H1 (cell line): ENCODE results near the gene IL13. TPM values are rescaled to one million over a fixed set of nuclear protein-coding genes. Genes with fewer than 3 reads are reported as not detected.

Experiments
- CTCF ChIA-PET: fragments of 300-600 bp; sonication (Branson Sonifier 250); formaldehyde crosslinking; loops from one replicate; lab custom pipeline; 2021; ENCODE audit not compliant: partially characterized antibody; lab: Charles Lee
- POLR2A ChIA-PET: fragments of 300-600 bp; sonication (Branson Sonifier 250); formaldehyde crosslinking; loops from one replicate; lab custom pipeline; 2021; ENCODE audit warnings: inconsistent platforms; ENCODE audit not compliant: partially characterized antibody; lab: Charles Lee
- DNase-seq, 2 experiments: peaks; one replicate each; pipeline versions ENCODE4 v3.0.0 to v3.0.0-alpha.2; 2010 to 2022; ENCODE audit warnings: low spot score in 2 of 2, low read depth in 1 of 2, mixed read lengths in 1 of 2
- FAIRE-seq: peaks from 2 replicates; lab custom pipeline; 2011; peaks lifted over from hg19 to GRCh38; lab: Jason Lieb, UNC
- H2AFZ ChIP-seq: 2 replicates; pipeline ENCODE4 v1.8.1; 2012; ENCODE audit warnings: low read length, inconsistent platforms
- H2AK5ac ChIP-seq: 2 replicates; pipeline ENCODE4 v1.6.1; 2013; ENCODE audit warnings: low read depth, low read length
- H2BK120ac ChIP-seq: replicated peaks from 2 replicates; pipeline ENCODE3; 2013; ENCODE audit warnings: low read depth, low read length, inconsistent platforms
- H2BK12ac ChIP-seq: 2 replicates; pipeline ENCODE4 v1.6.1; 2013; ENCODE audit warnings: low read depth, low read length
- H2BK15ac ChIP-seq: 2 replicates; pipeline ENCODE4 v1.6.1; 2013; ENCODE audit warnings: low read length
- H2BK20ac ChIP-seq: 2 replicates; pipeline ENCODE4 v1.6.1; 2013; ENCODE audit warnings: low read length
- H2BK5ac ChIP-seq: 2 replicates; pipeline ENCODE4 v1.6.1; 2013; ENCODE audit warnings: low read depth, low read length
- H3K14ac ChIP-seq: 2 replicates; pipeline ENCODE4 v1.6.1; 2013; ENCODE audit warnings: inconsistent platforms; ENCODE audit not compliant: insufficient read length
- H3K18ac ChIP-seq: 2 replicates; pipeline ENCODE4 v1.6.1; 2013; ENCODE audit warnings: low read length; ENCODE audit errors: extremely low read depth
- H3K23ac ChIP-seq: 2 replicates; pipeline ENCODE4 v1.6.1; 2013; ENCODE audit warnings: inconsistent platforms; ENCODE audit not compliant: insufficient read length
- H3K23me2 ChIP-seq: 2 replicates; pipeline ENCODE4 v1.6.1; 2013; ENCODE audit warnings: low read depth, low read length
- H3K27ac ChIP-seq: 2 replicates; pipeline ENCODE4 v1.6.1; 2011; ENCODE audit warnings: low read depth, low read length, inconsistent platforms
- H3K27me3 ChIP-seq, 4 experiments: replicated peaks in 1 of 4; 1 replicate in 1 of 4; 2 replicates in 3 of 4; pipeline versions ENCODE4 v1.6.1 to v1.8.1; 2011 to 2013; ENCODE audit warnings: low read length in 3 of 4, mild to moderate bottlenecking in 3 of 4, inconsistent platforms in 2 of 4, mixed read lengths in 2 of 4, moderate library complexity in 1 of 4; ENCODE audit not compliant: control insufficient read depth in 3 of 4, insufficient read depth in 3 of 4; ENCODE audit errors: extremely low read depth in 1 of 4
- H3K36me3 ChIP-seq, 4 experiments: 2 replicates each; pipeline versions ENCODE4 v1.6.1 to v1.8.1; 2011 to 2013; ENCODE audit warnings: mild to moderate bottlenecking in 4 of 4, low read length in 3 of 4, moderate library complexity in 2 of 4, control low read depth in 1 of 4, inconsistent platforms in 1 of 4; ENCODE audit not compliant: insufficient read depth in 4 of 4, control insufficient read depth in 2 of 4
- H3K4ac ChIP-seq: replicated peaks from 2 replicates; pipeline ENCODE3; 2013; ENCODE audit warnings: low read length, low read depth, mixed read lengths, inconsistent platforms; ENCODE audit not compliant: insufficient read length
- H3K4me1 ChIP-seq, 4 experiments: replicated peaks in 1 of 4; 1 replicate in 1 of 4; 2 replicates in 3 of 4; pipeline versions ENCODE4 v1.6.1 to v1.8.1; 2011 to 2013; ENCODE audit warnings: low read length in 3 of 4, inconsistent platforms in 2 of 4, mixed read lengths in 1 of 4; ENCODE audit not compliant: insufficient read depth in 4 of 4, control insufficient read depth in 3 of 4
- H3K4me2 ChIP-seq, 2 experiments: 2 replicates each; pipeline versions ENCODE4 v1.6.1 to v1.8.1; 2011 to 2013; ENCODE audit warnings: low read depth in 2 of 2, low read length in 2 of 2, control low read depth in 1 of 2, inconsistent platforms in 1 of 2, mild to moderate bottlenecking in 1 of 2; ENCODE audit not compliant: insufficient read depth in 1 of 2
- H3K4me3 ChIP-seq, 4 experiments: fragments of 200-600, 300-600 bp in 1 of 4; sonication (generic), shearing (Covaris generic), sonication (Bioruptor Twin) in 1 of 4; 2 replicates each; pipeline versions ENCODE4 v1.5.1 to v1.8.1; 2011 to 2016; ENCODE audit warnings: low read length in 4 of 4, low read depth in 3 of 4, control low read depth in 2 of 4, inconsistent platforms in 2 of 4, mild to moderate bottlenecking in 2 of 4, mixed read lengths in 1 of 4, moderate library complexity in 1 of 4; ENCODE audit not compliant: insufficient read depth in 2 of 4; ENCODE audit errors: extremely low read depth in 1 of 4
- H3K56ac ChIP-seq: replicated peaks from 2 replicates; pipeline ENCODE3; 2013; ENCODE audit warnings: low read depth, mild to moderate bottlenecking, mixed read lengths, low read length, inconsistent platforms; ENCODE audit not compliant: insufficient read length
- H3K79me1 ChIP-seq: 2 replicates; pipeline ENCODE4 v1.6.1; 2013; ENCODE audit warnings: low read depth, low read length, control low read depth
- H3K79me2 ChIP-seq, 2 experiments: 2 replicates each; pipeline versions ENCODE4 v1.6.1 to v1.8.1; 2012 to 2013; ENCODE audit warnings: low read length in 2 of 2, mild to moderate bottlenecking in 2 of 2, inconsistent platforms in 1 of 2; ENCODE audit not compliant: insufficient read depth in 2 of 2, control insufficient read depth in 1 of 2
- H3K9ac ChIP-seq, 4 experiments: replicated peaks in 1 of 4; 1 replicate in 1 of 4; 2 replicates in 3 of 4; pipeline versions ENCODE4 v1.6.1 to v1.8.1; 2011 to 2013; ENCODE audit warnings: low read depth in 3 of 4, low read length in 3 of 4, control low read depth in 2 of 4, mild to moderate bottlenecking in 2 of 4, moderate library complexity in 2 of 4, inconsistent platforms in 1 of 4; ENCODE audit errors: extremely low read depth in 1 of 4
- H3K9me3 ChIP-seq, 2 experiments: 2 replicates each; pipeline versions ENCODE4 v1.6.1 to v1.8.1; 2012 to 2013; ENCODE audit warnings: mild to moderate bottlenecking in 2 of 2, moderate library complexity in 2 of 2, control low read depth in 1 of 2, inconsistent platforms in 1 of 2, low read depth in 1 of 2, low read length in 1 of 2, mixed read lengths in 1 of 2; ENCODE audit not compliant: insufficient read depth in 2 of 2
- H4K20me1 ChIP-seq, 2 experiments: replicated peaks in 1 of 2; 2 replicates each; pipeline versions ENCODE3 to v1.8.1; 2011 to 2013; ENCODE audit warnings: inconsistent platforms in 2 of 2, low read length in 2 of 2, mild to moderate bottlenecking in 1 of 2; ENCODE audit not compliant: insufficient read depth in 2 of 2, control insufficient read depth in 1 of 2
- H4K5ac ChIP-seq: 2 replicates; pipeline ENCODE4 v1.6.1; 2013; ENCODE audit warnings: low read length, low read depth, mixed read lengths, inconsistent platforms; ENCODE audit not compliant: insufficient read length
- H4K8ac ChIP-seq: 2 replicates; pipeline ENCODE4 v1.8.0; 2013; ENCODE audit warnings: mild to moderate bottlenecking, moderate library complexity, low read length, inconsistent platforms; ENCODE audit not compliant: insufficient read depth; ENCODE audit errors: extremely low read depth
- H4K91ac ChIP-seq: replicated peaks from 2 replicates; pipeline ENCODE3; 2013; ENCODE audit warnings: low read length, mixed read lengths, inconsistent platforms; ENCODE audit not compliant: insufficient read length
- CEBPB ChIP-seq: IDR thresholded peaks from 2 replicates; pipeline ENCODE4 v1.6.1; 2012; ENCODE audit warnings: low read depth, low read length
- WGBS, 2 experiments: shearing (Covaris generic) in 1 of 2; methylation state at CpG; one replicate each; pipeline versions ENCODE4 v1.1.6 to v1.1.7; 2013 to 2015; ENCODE audit warnings: low lambda C conversion rate in 2 of 2, mixed read lengths in 2 of 2, inconsistent platforms in 1 of 2, low coverage in 1 of 2, missing lambda C conversion rate in 1 of 2; ENCODE audit not compliant: insufficient replicate concordance in 2 of 2, insufficient coverage in 1 of 2, insufficient read length in 1 of 2; ENCODE audit errors: extremely low coverage in 1 of 2, missing lambda C conversion rate in 1 of 2; 5-methylcytosine and 5-hydroxymethylcytosine counted together
- polyA plus RNA-seq, 7 experiments: library from polyadenylated mRNA; depleted of rRNA in 3 of 7; stranded (reverse) in 5 of 7; unstranded in 2 of 7; fragments of >200 nt in 5 of 7; fragments of 200-250 nt in 2 of 7; gene quantifications; 1 replicate in 5 of 7; 2 replicates in 1 of 7; 4 replicates in 1 of 7; pipeline versions ENCODE4 v1.2.1 to v1.2.3, GENCODE V29; 2011 to 2013; ENCODE audit warnings: missing spikeins in 2 of 7, mixed read lengths in 2 of 7
- total RNA-seq: library from RNA; stranded (reverse); fragmentation: NEBNext Ultra II Directional; extraction: Animal tissue kit (Norgen Biotek cat#: 25700); gene quantifications from 2 replicates; pipeline ENCODE4 v1.2.1, GENCODE V29; 2021

The IL13 gene
- total and polyA plus RNA-seq, 2 of the 8 experiments (the other 6 are each of a cell fraction or from before 2014, with no cell fraction given), result not detected

DNA sequence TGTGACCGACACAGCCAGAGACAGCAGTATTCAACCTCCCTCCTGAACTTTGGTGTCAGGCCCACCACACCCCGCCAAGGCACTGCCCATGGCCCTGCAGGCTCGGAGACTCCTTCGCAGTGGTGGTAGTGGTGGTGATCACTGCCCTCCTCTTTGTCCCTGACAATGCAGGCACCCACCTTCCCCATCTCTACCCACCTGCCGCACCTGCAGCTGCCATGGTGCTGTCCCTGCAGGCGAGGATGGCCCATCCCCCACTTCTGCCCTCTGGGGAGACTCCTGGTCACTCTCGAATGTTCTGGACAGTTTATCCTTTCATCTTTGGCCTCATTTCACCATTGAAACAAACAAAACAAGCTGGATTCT, 11.5 kb downstream of the IL13 start:
- Histone ChIP-seq H2BK20ac (no peak overlapping the region), H4K8ac (no peak overlapping the region)
- WGBS, 2 experiments, result 93% methylated on average over 6 of the region's 7 CpGs; no CpG with 5 or more reads in 1 of the 2 experiments
- TF ChIP-seq CEBPB, result no peak

More for the DNA sequence above, 11.5 kb downstream of the IL13 start:
- Histone ChIP-seq H4K20me1 (no peaks in the 10 kb centered on the region), H2BK15ac (no peak overlapping the region), H3K56ac (no peak overlapping the region), H2AK5ac (no peak overlapping the region), H3K4ac (no peak overlapping the region), H3K4me3 (no peak overlapping the region), H3K14ac (no peak overlapping the region), H2BK5ac (no peak overlapping the region), H3K27ac (no peak overlapping the region), H3K27me3 (no peaks in the 10 kb centered on the region), H4K5ac (no peak overlapping the region), H2AFZ (no peak overlapping the region), H3K4me1 (no peaks in the 10 kb centered on the region), H3K4me2 (no peak overlapping the region), H3K36me3 (no peaks in the 10 kb centered on the region), H3K9me3 (0 out of 4 replicates have a peak, but pooled peaks cover 0 to 3% of the 10 kb centered on the region in 2 experiments), H3K23me2 (no peaks in the 10 kb centered on the region), H4K91ac (no peak overlapping the region), H2BK12ac (no peak overlapping the region), H3K23ac (no peak overlapping the region), H3K9ac (no peak overlapping the region), H3K79me2 (no peaks in the 10 kb centered on the region), H3K18ac (no peak overlapping the region), H2BK120ac (no peak overlapping the region), H3K79me1 (no peaks in the 10 kb centered on the region)
- ChIA-PET CTCF (interaction anchor here (0.6 to 1.9 kb wide), 3 partner anchors 8 to 169 kb away, joined by 3 to 9 read pairs (median 5); no protein-coding TSS in a partner anchor), POLR2A (interaction anchor here (1.4 kb wide), 1 partner anchor 10 kb away, joined by 4 read pairs; no protein-coding TSS in a partner anchor)
- DNase-seq, result no peak
- FAIRE-seq, result no peak
